NCI-H82 treated with DMSO at 0.1 percent for 48 hours (cell line): ENCODE data around the gene CST3.
"Not testable (repeated sequence)": the region's sequence is repeated elsewhere in the genome, so short reads cannot be mapped to it uniquely, and the experiment has no call there.

Experiments
- DNase-seq: peaks from one replicate; lab custom pipeline; 2025; ENCODE audit not compliant: unreplicated experiment; lab: John Stamatoyannopoulos, UW

CST3 gene

GRCh38 chr20:23662276-23662870, 24.6 kb upstream of the CST3 start:
- no peak for DNase-seq

GRCh38 chr20:23661002-23661429, 23.3 kb upstream of the CST3 start:
- DNase-seq = no peak

GRCh38 chr20:23659989-23660837, 22.5 kb upstream of the CST3 start:
- peak; percentile 9 for DNase-seq

- not testable (repeated sequence) for DNase-seq
Measured at GRCh38 chr20:23659610-23659988, 21.8 kb upstream of the CST3 start.

DNA sequence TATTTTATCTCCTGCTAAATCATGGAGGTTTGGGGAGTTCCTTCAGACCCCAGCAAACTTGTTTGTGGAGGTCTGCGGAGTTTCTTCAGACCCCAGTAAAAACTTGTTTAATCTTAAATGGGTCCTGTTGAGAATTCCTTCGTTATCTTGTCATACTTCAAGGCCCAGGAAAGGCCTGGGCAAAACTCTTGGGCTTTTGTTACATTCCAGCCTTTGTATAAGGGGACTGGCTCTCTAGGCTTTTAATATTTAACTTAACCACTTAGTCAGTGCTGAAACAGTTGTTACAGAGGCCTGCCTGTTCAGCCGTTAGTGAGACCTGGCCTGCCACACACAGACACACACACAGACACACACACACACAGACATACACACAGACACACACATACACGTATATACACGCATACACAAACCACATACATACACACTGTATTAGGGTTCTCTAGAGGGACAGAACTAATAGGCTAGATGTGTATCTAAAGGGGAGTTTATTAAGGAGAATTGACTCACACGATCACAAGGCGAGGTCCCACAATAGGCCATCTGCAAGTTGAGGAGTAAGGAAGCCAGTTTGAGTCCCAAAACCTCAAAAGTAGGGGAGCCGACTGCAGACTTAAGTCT, 21.3 kb upstream of the CST3 start:
- no peak for DNase-seq

DNA sequence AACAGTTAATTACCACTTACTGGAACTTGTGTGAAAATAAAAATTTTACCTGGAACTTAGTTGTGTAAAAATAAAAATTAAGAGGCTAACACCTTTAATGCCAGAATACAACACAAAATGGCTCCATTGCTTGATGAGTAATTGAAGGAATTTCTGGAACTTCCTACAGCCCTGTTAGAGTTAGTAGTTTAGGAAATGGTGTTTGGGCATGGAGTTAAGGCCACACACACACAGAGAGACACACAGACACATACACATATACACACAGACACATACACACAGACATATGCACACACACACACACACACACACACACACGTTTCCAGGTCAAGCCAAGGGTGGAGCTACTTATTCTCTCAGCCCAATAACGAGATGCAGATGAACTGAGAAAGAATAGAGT, 20.6 kb upstream of the CST3 start:
- no peak for DNase-seq

GRCh38 chr20:23657202-23657601, 19.4 kb upstream of the CST3 start:
- no peak for DNase-seq

DNA sequence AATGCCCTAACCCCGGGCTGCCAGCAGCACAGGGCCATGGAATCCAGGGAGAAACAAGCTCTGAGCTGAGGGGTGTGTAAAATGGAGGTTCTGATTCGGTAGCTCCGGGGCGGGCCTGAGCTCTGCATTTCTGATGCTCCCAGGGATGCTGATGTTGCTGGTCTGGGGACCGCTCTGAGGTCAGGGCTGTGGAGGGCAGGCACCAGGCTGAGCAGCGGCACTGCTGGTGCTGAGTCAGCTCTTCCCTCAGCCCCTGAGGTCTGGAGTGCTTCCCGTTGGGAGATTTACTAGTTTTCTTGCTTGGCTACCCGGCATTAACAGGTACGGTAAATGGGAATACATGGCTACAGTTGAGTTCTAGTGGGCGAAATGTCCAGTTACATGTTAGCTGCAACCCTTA, 18.6 kb upstream of the CST3 start:
- no peak for DNase-seq

DNA sequence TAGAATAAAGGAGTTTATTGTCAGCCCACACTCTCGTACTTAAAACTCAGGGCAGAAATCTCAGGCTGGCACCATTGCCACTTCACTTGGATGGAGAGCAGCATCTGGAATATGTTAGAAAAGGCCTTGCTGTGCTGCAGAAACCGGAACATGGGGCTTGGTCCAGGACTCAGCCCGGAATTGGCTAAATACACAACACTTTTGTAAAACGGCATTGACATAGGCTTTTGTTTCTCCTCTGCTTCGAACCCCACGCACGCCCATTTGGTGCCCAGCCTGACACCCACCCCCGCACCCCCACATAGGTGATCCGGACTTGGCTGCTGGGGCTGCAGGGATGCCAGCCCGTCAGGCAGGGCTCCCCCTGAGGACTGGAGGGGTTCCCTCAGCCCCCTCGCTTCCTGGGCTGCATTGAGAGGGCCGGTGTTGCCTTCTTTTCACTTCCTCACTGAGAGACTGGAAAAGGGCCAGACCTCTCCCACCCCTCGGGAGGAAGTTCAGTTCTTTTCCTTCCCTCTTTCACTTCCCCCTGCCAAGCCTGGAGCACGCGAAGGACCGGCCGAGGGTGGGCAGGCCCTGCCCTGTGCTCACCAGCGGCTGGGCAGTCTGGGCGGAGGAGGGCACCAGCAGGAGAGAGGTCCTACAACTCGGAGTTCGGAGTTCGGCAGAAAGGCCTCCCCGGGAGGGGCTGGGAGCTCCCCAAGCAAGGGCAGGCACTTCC, 17.9 kb upstream of the CST3 start:
- DNase-seq = no peak

DNA sequence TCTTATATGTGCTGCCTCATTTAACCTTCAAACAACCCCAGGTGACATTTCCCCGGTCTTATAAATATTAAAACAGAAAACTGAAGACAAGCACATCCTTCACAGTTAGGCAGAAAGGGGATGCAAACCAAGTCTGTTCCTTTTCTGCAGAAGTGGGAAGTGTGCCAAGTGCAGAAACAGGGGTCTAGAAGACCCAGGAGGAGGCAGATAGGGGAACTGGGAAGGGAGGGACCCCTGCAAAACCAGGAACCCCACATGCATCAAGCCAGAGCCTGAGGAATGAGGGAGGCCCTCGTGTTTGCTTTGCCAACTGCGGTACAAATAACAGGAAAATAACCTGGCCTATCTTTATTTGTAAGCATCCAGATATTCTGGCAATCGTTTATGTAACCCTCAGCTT, 17.0 kb upstream of the CST3 start:
- DNase-seq = no peak

GRCh38 chr20:23654000-23654399, 16.2 kb upstream of the CST3 start:
- DNase-seq = no peak

DNA sequence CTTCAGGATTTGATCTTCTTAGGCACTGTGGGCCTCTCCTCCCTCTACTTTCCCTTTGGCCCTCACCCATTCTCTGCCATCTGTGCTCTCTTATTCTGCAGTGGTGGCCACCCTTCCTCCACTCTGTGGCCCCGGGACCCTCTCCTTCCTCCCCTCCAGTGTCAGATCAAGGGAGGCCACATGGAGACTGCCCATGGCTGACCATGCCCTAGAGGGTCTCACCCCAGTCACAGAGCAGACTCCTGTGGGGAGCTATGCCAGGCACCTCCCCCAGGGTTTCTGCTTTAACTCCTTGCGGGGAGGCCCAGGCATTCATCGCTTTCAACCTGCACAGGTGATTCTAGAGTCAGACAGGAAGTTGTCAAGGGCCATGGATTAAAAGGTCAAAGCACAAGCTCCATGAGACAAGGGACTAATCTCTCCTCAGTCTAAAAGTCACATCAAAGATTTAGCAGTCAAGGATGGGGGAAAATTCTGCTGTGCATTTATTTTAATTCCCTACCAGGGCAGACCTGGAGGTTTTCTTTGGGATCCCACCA, 15.7 kb upstream of the CST3 start:
- DNase-seq = no peak

- no peak for DNase-seq
Measured at GRCh38 chr20:23652926-23653325, 15.2 kb upstream of the CST3 start.

- DNase-seq = no peak
Measured at GRCh38 chr20:23652371-23652770, 14.6 kb upstream of the CST3 start.

GRCh38 chr20:23651117-23651516, 13.4 kb upstream of the CST3 start:
- no peak for DNase-seq

- no peak for DNase-seq
Measured at GRCh38 chr20:23649830-23650417, 12.2 kb upstream of the CST3 start.

- no peak for DNase-seq
Measured at GRCh38 chr20:23649242-23649641, 11.5 kb upstream of the CST3 start.

- DNase-seq = no peak
Measured at GRCh38 chr20:23647346-23647745, 9.6 kb upstream of the CST3 start.

GRCh38 chr20:23646106-23646873, 8.5 kb upstream of the CST3 start:
- no peak for DNase-seq

GRCh38 chr20:23645575-23645974, 7.8 kb upstream of the CST3 start:
- DNase-seq = no peak
